SH-SY5Y (cell line): ENCODE measurements around the gene PCK1.

ENCODE experiments used
- GATA2 ChIP-seq: IDR thresholded peaks from 2 replicates; pipeline ENCODE4 v1.6.1; 2011; ENCODE audit warnings: mild to moderate bottlenecking, low read depth, low read length
- GATA3 ChIP-seq: IDR thresholded peaks from 2 replicates; pipeline ENCODE4 v1.6.1; 2011; ENCODE audit warnings: low read depth, mild to moderate bottlenecking, low read length, moderate library complexity

The PCK1 gene

DNA sequence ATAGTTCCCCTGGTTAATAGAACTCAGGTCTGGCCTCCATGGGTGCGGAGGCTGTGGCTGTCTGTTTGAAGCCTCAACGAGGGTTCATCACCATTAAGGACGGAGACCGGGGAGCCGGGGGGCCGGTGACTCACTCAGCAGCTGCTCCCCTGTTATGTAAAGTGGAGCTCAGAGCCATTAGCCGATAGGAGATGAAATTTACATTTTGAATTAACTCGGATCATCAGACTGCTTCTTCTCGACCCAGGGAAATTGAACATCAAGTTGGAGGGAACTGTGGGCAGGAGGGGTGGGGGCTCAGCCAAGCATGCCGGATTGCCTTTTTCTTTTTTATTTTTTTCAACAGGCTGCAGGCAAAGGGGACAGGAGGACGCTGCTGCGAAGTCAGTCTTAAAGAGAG, 12.3 kb downstream of the PCK1 start:
- TF ChIP-seq GATA3 (no peak), GATA2 (no peak)

GRCh38 chr20:57573894-57574293, 13.0 kb downstream of the PCK1 start:
- TF ChIP-seq GATA3 (no peak), GATA2 (no peak)

- no peak for TF ChIP-seq GATA3
- no peak for TF ChIP-seq GATA2
These were observed 14.0 kb downstream of the PCK1 start for GRCh38 chr20:57574954-57575353.

GRCh38 chr20:57576002-57576401, 15.1 kb downstream of the PCK1 start:
- TF ChIP-seq GATA3 (no peak), GATA2 (no peak)

- TF ChIP-seq GATA3 (no peak), GATA2 (no peak)
These were observed 16.0 kb downstream of the PCK1 start for GRCh38 chr20:57576617-57577550.

DNA sequence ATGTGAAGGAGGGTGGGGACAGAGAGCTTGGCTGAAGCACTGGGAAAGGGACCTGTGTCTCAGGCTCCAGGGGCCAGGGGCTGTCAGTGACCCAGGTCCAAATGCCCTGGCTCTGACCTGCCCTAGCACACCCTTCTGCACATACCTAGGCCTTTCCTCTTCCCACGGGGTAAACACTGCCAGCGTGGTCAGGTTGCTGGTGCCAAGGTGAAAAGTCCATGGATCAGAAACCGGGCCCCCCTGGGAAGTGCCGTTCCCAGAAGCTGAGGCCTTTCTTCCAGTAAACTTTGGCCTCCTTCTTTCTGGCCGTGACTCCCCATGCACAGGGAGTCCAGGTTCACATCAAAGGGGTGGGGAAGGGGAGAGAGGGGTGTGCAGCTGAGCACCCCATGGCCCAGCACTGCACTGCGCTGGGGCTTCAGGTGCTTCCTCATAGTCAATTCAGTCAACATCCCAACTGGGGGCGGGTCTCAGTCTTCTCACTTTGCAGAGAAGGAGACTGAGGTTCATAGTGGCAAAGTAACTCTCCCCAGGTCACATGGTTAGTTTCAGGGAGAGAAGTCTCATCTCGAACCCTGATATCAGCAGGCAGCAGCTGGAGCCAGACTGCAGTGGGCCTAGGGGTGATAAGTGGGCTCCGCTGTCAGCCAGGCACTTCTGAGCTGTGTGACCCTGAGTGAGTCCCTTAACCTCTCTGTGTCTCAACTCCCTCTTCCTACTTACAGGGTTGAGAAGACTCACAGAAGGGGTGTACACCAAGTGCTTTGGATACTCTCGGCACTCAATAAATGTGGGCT, 17.0 kb downstream of the PCK1 start:
- TF ChIP-seq GATA3 (no peak), GATA2 (no peak)

DNA sequence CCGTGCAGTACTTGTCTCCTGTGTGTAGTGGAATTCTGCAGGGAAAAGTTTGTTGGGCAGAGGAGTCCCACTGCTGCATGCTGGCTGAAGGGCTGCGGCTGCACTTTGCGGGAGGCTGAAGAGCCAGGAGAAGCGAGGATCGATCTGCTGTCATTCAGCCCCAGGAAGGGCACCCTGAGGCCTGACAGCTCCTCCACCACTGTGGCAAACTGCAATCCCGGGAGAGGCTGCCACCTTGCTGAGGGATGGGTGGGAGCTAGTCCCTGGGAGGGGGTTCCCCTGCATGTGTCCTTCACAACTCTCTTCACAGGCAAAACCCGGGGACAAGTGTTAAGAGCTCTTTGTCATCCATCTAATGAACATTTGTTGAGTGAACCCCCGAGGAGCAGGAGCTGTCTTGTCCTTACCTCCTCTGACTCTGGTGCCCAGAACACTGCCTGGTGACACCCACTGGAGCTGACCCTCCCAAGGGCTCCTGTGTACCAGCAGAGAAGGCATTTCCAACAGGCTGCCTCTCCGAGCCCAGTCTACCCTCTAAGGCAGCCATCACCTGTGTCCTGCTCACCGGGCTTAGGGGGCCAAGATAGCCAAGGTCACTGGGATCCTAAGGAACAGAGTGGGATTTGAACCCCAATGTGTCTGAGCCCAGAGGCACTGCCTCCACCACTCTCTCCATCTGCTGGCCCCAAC, 17.7 kb downstream of the PCK1 start:
- TF ChIP-seq GATA3 (no peak), GATA2 (no peak)

GRCh38 chr20:57579331-57579897, 18.5 kb downstream of the PCK1 start:
- TF ChIP-seq GATA3: no peak

DNA sequence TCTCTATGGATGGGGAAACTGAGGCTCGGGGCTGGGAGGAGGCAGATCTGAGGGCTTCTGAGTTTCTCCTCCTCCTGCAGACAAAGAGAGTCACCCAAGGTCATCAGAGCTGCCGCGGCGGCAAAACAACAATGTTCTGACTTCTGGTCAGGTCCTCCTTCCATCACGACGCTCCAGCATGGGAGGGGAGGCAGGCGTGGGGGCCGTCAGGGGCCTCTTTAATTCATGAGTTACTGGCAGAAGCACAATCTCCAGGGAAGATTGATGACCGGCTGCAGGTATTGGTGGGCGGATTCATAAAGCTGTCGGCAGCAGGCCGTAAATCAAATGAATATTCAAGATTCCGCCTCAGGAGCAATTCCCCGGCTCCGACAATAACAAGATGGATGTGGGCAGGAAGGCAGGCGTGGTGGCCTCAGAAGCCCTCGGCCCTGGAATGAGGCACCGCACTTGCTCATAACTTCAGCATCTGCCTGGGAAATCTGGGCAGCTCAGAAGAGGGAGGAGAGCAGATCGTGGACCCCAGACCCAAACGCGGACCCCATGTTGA, 19.1 kb downstream of the PCK1 start:
- TF ChIP-seq GATA3 (no peak), GATA2 (no peak)

- TF ChIP-seq GATA2 (no peak), GATA3 (no peak)
These were observed 19.7 kb downstream of the PCK1 start for GRCh38 chr20:57580478-57581201.

DNA sequence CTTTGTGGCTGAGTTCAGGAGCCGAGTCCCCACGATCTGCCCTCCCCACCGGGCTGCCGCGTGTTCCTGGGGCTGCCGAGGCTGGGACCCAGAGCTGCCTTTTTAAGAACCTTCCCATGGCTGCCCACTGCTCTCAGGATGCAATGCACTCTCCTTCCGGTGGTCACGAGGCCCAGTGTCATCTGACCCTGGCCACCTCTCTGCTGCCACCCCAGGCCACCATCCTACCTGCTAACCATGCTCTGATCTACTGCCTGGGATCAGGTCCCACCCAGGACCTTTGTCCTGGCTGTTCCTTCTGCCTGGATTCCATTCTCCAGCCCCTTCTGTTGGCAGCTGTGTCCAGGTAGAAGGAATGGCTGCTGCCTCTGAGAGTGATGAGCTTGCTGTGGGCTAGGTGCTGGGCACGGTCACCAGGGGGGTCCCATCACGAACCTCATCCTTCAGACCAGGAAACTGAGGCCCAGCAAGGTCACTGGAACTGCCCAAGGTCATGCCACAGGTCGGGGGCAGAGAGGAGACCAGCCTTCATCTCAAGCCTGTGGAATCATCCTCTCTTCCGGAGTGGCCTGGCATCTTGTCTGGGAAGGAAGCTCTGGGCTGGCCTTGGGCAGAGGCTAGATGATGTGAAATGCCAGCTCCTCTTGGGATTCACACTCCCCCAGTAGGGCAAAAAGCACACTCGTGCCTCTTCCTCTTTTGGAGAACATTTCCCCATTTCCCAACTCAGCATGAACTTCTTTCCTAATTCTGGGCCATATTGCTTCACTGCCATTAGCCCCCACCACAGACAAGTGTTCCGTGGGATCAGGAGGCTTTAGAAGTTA, 20.5 kb downstream of the PCK1 start:
- TF ChIP-seq GATA3 (no peak), GATA2 (no peak)

- TF ChIP-seq GATA3 (no peak), GATA2 (no peak)
These were observed 21.1 kb downstream of the PCK1 start for GRCh38 chr20:57582029-57582378.
